Kidney (tissue), 14 donors: Measurements from ENCODE around the gene EVC2. TPM values are rescaled to one million over a fixed set of nuclear protein-coding genes. Genes with fewer than 3 reads are reported as not detected.
A peak's percentile ranks its signal among the peaks of the same experiment; 100 is the strongest.

ENCODE experiments used
- DNase-seq, 5 donors: peaks; one replicate each; pipeline ENCODE4 v3.0.0-alpha.2; 2013 to 2020
- FAIRE-seq: peaks from 2 replicates; lab custom pipeline; 2012; peaks lifted over from hg19 to GRCh38; lab: Jason Lieb, UNC
- H3K27ac ChIP-seq, 2 donors: one replicate each; pipeline ENCODE4 v1.7.0; 2013; ENCODE audit warnings: low read depth in 2 of 2, low read length in 2 of 2, inconsistent platforms in 1 of 2
- H3K27me3 ChIP-seq: one replicate; pipeline ENCODE4 v1.7.1; 2013; ENCODE audit warnings: low read length, inconsistent platforms; ENCODE audit not compliant: control insufficient read depth, insufficient read depth
- H3K36me3 ChIP-seq, 3 donors: one replicate each; pipeline versions ENCODE4 v1.7.0 to v1.7.1; 2013; ENCODE audit warnings: low read length in 3 of 3, control low read depth in 1 of 3, inconsistent platforms in 1 of 3; ENCODE audit not compliant: insufficient read depth in 3 of 3, control insufficient read depth in 2 of 3
- H3K4me1 ChIP-seq, 3 donors: one replicate each; pipeline versions ENCODE4 v1.7.0 to v1.7.1; 2013; ENCODE audit warnings: low read length in 3 of 3, inconsistent platforms in 1 of 3, low read depth in 1 of 3; ENCODE audit not compliant: control insufficient read depth in 2 of 3, insufficient read depth in 2 of 3
- H3K4me3 ChIP-seq, 3 donors: one replicate each; pipeline versions ENCODE4 v1.7.0 to v1.8.1; 2013; ENCODE audit warnings: low read length in 3 of 3, control low read depth in 1 of 3, inconsistent platforms in 1 of 3
- H3K9ac ChIP-seq, 3 donors: one replicate each; pipeline versions ENCODE4 v1.7.0 to v1.7.1; 2013; ENCODE audit warnings: low read length in 3 of 3, control low read depth in 1 of 3, inconsistent platforms in 1 of 3
- H3K9me3 ChIP-seq, 3 donors: one replicate each; pipeline versions ENCODE4 v1.7.0 to v1.7.1; 2013; ENCODE audit warnings: low read length in 3 of 3, control low read depth in 1 of 3, inconsistent platforms in 1 of 3; ENCODE audit not compliant: control insufficient read depth in 2 of 3, insufficient read depth in 1 of 3
- intact Hi-C: fragments of 100-400 bp; cut with DNase I; formaldehyde crosslinking; loops from one replicate; pipeline ENCODE4 v1.11.1; 2022
- polyA plus RNA-seq: library from polyadenylated mRNA; stranded (reverse); fragments of 350-450 nt; fragmentation: Illumina TruSeq; extraction: RNeasy Lipid Tissue Mini Kit (QIAGEN cat#74804); gene quantifications from one replicate; pipeline ENCODE4 v1.2.3, GENCODE V29; 2014; ENCODE audit warnings: low read depth, low replicate concordance; ENCODE audit not compliant: insufficient read depth
- total RNA-seq: library from RNA; stranded (reverse); fragmentation: NEBNext Ultra II Directional; extraction: Animal tissue kit (Norgen Biotek cat#: 25700); gene quantifications from one replicate; pipeline ENCODE4 v1.2.1, GENCODE V29; 2021
- TF ChIP-seq, protein P1 (sequence below): IDR thresholded peaks from 3 replicates; pipeline ENCODE4 v1.5.1; 2012; ENCODE audit warnings: mild to moderate bottlenecking, moderate library complexity, borderline replicate concordance; ENCODE audit not compliant: insufficient read depth; ENCODE audit errors: extremely low read depth
- donor health status: control.
- donor health status: control.
- donor health status: control.
- donor health status: control.
- donor health status: control.
- donor health status: DM: yes; HTN: yes; CAD: no.
- donor health status: Normal renal cell carcinoma (clear cell type).

The EVC2 gene
- total and polyA plus RNA-seq, 2 donors from 2014 or later = 1.6 to 8.7 TPM

GRCh38 chr4:5718411-5718810 lies 10.1 kb upstream of the EVC2 start:
- intact Hi-C loops = no loop called here
- DNase-seq = no peak
- FAIRE-seq = no peak
- no peaks in the 10 kb centered on the region for H3K36me3 ChIP-seq
- H3K4me1 ChIP-seq = peaks cover 2 to 51% (median 45%) of the 10 kb centered on the region in 3 donors
- no peak overlapping the region for H3K27ac ChIP-seq
- H3K27me3 ChIP-seq = no peaks in the 10 kb centered on the region
- no peak overlapping the region for H3K9ac ChIP-seq
- peaks cover 0 to 4% (median 0%) of the 10 kb centered on the region in 3 donors for H3K9me3 ChIP-seq
- H3K4me3 ChIP-seq = no peak overlapping the region
- TF ChIP-seq, protein P1, sequence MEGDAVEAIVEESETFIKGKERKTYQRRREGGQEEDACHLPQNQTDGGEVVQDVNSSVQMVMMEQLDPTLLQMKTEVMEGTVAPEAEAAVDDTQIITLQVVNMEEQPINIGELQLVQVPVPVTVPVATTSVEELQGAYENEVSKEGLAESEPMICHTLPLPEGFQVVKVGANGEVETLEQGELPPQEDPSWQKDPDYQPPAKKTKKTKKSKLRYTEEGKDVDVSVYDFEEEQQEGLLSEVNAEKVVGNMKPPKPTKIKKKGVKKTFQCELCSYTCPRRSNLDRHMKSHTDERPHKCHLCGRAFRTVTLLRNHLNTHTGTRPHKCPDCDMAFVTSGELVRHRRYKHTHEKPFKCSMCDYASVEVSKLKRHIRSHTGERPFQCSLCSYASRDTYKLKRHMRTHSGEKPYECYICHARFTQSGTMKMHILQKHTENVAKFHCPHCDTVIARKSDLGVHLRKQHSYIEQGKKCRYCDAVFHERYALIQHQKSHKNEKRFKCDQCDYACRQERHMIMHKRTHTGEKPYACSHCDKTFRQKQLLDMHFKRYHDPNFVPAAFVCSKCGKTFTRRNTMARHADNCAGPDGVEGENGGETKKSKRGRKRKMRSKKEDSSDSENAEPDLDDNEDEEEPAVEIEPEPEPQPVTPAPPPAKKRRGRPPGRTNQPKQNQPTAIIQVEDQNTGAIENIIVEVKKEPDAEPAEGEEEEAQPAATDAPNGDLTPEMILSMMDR = no peak

DNA sequence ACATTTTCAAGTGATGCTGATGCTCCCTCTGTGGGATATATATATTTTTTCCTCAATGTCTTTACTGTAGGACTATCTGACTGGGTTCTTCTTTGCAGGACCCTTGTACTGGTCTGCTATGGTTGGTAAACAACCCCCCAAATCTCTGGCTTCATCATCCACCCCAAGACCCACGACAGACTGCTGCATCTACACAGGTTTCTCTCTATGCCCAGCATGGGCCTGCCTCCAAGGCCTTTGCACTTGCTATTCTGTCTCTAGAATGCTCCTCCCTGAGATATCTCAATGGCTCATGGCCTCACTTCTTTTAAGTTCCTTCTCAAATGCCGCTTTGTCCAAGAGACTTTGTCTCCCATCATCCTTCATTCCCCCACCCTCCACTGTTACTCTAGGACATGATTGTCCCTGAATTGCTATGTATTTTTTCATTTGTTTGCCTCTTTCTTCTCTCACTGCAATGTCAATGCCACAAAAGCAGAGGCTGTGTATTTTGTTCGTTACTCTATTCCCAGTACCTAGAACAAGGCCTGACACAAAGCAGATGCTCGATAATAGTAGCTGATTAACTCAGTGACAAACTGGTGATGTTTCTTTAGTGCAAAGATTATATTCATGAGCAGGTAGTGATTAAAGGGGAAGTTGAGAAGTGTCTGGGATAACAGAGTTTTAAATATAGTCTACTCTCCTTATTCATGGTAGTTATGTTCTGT lies 9.2 kb upstream of the EVC2 start:
- H3K27me3 ChIP-seq = no peaks in the 10 kb centered on the region
- TF ChIP-seq, protein P1 = no peak
- peaks cover 2 to 48% (median 45%) of the 10 kb centered on the region in 3 donors for H3K4me1 ChIP-seq
- DNase-seq (no peak), FAIRE-seq (no peak)
- no peaks in the 10 kb centered on the region for H3K36me3 ChIP-seq
- peak overlapping the region in 1 of 2 donors; percentile 37 for H3K27ac ChIP-seq
- no peak overlapping the region for H3K4me3 ChIP-seq
- no peak overlapping the region for H3K9ac ChIP-seq
- intact Hi-C loops = no loop called here
- H3K9me3 ChIP-seq = peaks cover 0 to 4% (median 0%) of the 10 kb centered on the region in 3 donors

GRCh38 chr4:5716391-5716790 lies 8.0 kb upstream of the EVC2 start:
- peaks cover 0 to 55% (median 43%) of the 10 kb centered on the region in 3 donors for H3K4me1 ChIP-seq
- no peaks in the 10 kb centered on the region for H3K36me3 ChIP-seq
- peaks cover 0 to 4% (median 0%) of the 10 kb centered on the region in 3 donors for H3K9me3 ChIP-seq
- DNase-seq = no peak
- H3K27ac ChIP-seq = no peak overlapping the region
- FAIRE-seq = no peak
- H3K27me3 ChIP-seq = no peaks in the 10 kb centered on the region
- H3K9ac ChIP-seq = no peak overlapping the region
- no peak overlapping the region for H3K4me3 ChIP-seq
- intact Hi-C loops = no loop called here
- TF ChIP-seq, protein P1 = no peak
